DMS79 treated with DMSO at 0.1 percent for 48 hours (cell line): ENCODE data around the gene PTPMT1.
"Not testable (repeated sequence)": the region's sequence is repeated elsewhere in the genome, so short reads cannot be mapped to it uniquely, and the experiment has no call there.

Experiments
- DNase-seq: peaks from one replicate; lab custom pipeline; 2025; lab: John Stamatoyannopoulos, UW

PTPMT1 gene

GRCh38 chr11:47546274-47546673, 19.1 kb upstream of the PTPMT1 start:
- not testable (repeated sequence) for DNase-seq

DNA sequence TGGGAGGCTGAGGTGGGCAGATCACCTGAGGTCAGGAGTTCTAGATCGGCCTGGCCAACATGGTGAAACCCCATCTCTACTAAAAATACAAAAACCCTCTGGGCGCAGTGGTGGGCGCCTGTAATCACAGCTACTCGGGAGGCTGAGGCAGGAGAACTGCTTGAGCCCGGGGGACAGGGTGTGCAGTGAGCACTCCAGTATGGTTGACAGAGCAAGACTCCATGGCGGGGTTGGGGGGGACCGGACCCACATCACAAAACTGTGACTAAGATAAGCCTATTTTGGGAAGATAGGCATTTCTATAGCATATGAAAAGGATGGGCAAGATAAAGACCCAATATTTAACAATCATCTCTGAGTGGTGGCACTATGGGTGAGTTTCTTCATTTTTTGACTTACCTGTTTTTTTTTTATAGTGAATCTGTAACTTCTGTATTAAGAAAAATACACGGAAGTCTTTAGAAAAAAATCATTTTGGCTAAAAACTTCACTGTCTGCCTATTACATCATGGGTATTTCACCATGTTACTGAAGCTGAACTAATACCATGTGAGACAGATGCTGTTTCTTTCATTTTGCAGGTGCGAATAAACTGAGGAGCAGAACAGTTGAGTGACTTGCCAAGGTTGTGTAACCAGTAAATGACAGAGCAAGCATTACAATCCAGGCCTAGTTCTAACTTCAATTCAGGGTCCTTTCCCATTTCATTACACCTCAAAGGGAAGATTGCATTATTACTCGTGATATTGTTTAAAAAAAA, 14.9 kb upstream of the PTPMT1 start:
- DNase-seq: no peak

DNA sequence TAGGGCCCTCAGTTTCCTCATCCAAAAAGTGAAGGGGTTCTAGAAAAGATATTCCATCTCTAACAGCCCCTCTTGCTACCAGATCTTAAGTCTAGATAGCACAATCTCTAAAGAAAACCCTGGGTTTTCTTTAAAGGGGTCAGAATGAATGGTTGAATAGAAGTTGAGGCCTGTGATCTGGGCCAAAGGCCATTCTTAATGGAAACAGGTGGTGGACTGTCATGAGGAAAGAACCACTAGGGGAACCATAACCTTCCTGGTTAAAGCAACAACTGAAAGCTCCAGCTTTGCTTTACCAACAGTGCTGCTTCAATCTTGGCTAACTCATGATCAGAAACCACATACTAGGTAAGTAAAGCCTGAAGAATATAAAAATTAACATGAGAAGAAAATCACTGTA, 14.3 kb upstream of the PTPMT1 start:
- no peak for DNase-seq

DNA sequence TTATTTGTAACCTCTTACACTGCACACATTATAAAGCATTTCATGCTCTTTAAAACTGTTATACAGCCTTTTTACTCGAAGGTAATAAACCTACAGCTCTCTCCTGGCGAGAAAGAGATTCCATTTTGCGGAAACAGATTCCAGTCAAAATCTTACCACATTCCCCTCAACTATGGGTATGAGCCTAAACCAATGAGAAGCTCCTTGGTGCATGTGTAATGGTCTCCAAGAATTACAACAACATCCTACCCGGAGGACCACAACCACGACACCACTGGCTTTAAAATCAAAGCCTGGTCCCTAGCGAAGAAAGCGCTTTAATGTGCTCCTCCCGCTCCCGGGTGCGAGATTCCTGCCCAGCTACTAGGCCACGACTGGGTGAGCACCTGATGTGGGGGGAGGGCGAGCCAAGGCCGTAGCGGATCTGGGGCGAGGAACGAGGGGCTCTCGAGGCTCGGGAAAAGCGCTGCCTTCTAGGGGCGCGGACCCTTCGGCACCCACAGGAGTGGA, 13.3 kb upstream of the PTPMT1 start:
- peak; percentile 15 for DNase-seq

- DNase-seq: peak; percentile 88
These were observed 12.6 kb upstream of the PTPMT1 start, which contains the start of gene CELF1 for GRCh38 chr11:47552566-47553405. Gene CELF1 (minus strand): TSS chr11:47553132. CDS start chr11:47499523, 53,609 bp downstream.

- no peak for DNase-seq
These were observed 12.0 kb upstream of the PTPMT1 start for GRCh38 chr11:47553406-47553743.

GRCh38 chr11:47557004-47557403, 8.4 kb upstream of the PTPMT1 start:
- DNase-seq: not testable (repeated sequence)

DNA sequence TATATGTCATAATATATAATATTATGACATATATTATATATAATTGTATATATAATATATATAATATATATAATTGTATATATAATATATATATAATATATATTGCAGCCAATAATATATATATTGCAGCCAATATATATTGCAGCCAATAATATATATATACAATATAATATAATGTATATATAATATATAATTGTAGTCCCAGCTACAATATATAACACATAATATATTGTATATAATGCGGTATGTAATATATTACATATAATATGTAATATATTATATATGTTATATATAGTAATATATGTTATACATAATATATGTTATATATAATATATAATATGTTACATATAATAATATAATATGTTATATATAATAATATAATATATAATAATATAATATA, 6.7 kb upstream of the PTPMT1 start:
- DNase-seq: no peak

- DNase-seq: no peak
These were observed 5.0 kb upstream of the PTPMT1 start for GRCh38 chr11:47560426-47560825.

DNA sequence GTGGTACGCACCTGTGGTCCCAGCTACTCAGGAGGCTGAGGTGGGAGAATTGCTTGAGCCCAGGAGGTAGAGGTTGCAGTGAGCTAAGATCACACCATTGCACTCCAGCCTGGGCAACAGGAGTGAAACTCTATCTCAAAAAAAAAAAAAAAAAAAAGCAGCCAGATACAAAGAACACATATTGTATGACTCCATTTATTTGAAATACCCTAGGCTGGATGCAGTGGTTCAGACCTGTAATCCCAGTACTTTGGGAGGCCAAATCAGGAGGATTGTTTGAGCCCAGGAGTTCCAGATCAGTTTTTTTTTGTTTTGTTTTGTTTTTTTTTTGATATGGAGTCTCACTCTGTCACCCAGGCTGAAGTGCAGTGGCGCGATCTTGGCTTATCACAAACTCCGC, 3.0 kb upstream of the PTPMT1 start:
- not testable (repeated sequence) for DNase-seq

GRCh38 chr11:47564366-47564765, 1.0 kb upstream of the PTPMT1 start:
- DNase-seq: not testable (repeated sequence)

- DNase-seq: no peak
These were observed 463 bp upstream of the PTPMT1 start for GRCh38 chr11:47564933-47565339.

DNA sequence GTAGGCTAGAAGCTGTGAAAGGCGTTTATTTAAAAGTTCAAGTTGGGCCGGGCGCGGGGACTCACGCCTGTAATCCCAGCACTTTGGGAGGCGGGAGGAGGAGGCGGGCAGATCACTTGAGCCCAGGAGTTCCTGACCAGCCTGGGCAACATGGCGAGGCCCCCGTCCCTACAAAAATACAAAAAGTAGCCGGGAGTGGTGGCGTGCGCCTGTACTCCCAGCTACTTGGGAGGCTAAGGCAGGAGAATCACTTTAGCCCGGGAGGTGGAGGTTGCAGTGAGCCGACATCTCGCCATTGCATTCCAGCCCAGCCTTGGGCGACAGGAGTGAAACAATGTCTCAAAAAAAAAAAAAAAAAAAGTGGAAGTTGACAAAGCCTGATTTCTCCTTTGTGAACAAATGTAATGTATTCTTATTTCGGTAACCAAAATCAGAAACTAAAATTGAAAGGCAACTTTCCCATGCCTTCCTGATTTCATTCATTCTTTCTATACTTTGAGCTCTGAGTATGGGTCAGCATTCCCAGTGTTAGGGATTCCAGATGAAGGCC, 825 bp downstream of the PTPMT1 start:
- peak; percentile 28 for DNase-seq

DNA sequence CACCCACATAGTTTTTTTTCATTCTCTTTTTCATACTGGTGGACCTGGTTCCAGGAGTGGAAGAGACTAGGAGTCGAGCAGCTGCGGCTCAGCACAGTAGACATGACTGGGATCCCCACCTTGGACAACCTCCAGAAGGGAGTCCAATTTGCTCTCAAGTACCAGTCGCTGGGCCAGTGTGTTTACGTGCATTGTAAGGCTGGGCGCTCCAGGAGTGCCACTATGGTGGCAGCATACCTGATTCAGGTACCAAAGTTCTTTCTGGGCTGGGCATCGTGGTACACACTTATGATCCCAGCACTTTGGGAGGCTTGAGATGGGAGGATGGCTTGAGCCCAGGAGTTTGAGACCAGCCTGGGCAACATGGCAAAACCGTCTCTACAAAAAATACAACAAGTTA, 4.2 kb downstream of the PTPMT1 start:
- DNase-seq: no peak

GRCh38 chr11:47570651-47571356, 5.4 kb downstream of the PTPMT1 start:
- no peak for DNase-seq

GRCh38 chr11:47571357-47571729, 5.9 kb downstream of the PTPMT1 start:
- no peak for DNase-seq

DNA sequence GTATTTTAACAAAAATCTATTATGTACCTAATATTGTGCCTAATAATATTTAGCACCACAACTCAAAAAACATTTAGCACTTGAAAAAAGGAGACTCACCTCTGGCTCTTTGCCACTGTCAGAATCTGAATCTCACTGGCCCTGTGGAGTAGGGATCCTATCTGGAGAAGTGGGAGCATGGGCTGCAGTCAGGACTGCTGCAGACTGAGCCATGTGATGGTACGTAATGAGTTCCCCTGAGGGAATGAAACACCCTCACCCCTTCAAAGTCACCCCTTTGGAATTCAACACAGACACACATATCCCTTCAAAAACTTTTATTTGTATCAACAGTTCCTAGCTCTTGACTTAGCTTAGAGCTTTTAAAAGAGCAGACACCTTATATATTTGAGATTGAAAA, 6.5 kb downstream of the PTPMT1 start:
- no peak for DNase-seq

DNA sequence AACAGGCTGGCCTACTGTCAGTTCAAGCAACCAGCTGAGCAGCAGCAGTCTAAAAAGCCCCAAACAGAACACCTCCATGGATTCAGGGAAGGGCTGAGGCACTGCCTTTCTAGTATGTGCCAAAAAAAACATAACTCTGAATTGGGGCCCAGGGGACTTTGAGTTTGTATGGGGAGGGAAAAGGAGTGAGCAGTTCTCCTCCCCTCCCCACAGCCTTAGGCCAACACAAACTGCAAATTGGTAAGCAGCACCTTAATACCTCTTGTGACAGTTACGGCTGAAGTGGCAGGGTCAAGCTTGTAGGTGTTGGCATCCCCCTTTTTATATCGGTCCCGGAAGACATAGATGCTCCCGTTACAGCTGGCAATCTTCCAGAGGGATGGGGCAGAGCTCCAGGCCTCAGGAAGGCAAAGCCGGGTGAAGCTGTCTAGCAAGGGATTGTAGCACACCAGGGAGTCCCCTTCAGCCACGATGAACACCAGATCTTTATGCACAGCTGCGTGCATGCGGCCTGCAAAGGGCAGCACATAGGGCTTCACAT, 7.4 kb downstream of the PTPMT1 start:
- no peak for DNase-seq

DNA sequence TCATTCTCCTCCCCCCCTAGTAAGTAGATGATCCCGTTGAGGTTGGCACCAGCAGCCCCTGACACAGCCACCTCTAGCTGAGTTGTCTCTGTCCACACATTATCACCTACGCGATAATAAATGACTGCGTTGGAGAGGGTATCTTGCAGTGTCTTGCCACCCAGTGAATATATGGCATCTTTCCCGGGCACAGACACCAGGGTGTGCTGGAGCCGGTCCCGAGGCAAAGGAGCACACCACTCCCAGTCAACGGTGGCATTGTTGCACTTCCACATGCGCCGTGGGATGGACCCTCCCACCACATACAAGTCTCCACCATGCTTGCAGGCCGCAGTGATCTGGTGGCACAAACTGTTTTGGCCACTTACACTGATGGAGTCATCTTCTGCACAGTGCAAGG, 7.9 kb downstream of the PTPMT1 start:
- DNase-seq: no peak

DNA sequence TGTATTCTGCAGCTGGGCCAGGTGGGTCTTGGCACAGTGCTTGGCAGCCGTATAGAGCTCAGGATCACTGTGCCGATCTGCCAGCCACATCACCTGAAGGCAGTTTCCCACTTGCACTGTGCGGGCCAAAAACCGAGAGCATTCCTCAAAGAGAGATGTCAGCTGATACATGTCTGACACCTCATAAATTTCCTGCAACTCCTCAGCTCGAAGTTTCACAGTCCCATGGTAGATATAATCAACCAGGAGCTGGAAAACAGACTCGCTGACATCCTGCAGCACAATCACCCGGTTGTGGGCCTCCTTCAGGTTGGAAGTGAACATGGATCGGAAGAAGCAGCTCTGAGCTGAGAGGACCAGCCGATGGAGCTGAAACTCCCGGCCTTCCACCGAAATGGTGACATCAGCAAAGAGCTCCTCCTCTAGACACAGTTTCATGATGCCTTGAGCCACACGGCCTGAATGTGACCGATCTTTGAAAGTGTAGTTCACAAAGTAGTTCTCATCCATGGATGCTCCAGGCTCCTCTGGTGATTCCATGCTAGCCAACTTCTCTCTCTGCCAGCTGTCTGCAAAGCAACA, 12.2 kb downstream of the PTPMT1 start:
- DNase-seq: no peak
